B cell (primary cell): ENCODE measurements around the gene CPNE5. TPM values are rescaled to one million over a fixed set of nuclear protein-coding genes. Genes with fewer than 3 reads are reported as not detected.

Source experiments
- ATAC-seq: fragments of 200-7000 bp; cut with Tn5 transposase; one replicate; pipeline ENCODE4 v1.10.0; 2021; ENCODE audit warnings: low read depth, mild to moderate bottlenecking, moderate number of reproducible peaks, moderate library complexity
- CTCF ChIA-PET: fragments of 350-600 bp; sonication (Branson Sonifier 250); formaldehyde crosslinking; loops from one replicate; lab custom pipeline; 2021; ENCODE audit warnings: antibody characterized with exemption, inconsistent platforms; lab: Charles Lee
- POLR2A ChIA-PET: fragments of 350-600 bp; sonication (Branson Sonifier 250); formaldehyde crosslinking; loops from one replicate; lab custom pipeline; 2021; ENCODE audit warnings: antibody characterized with exemption; lab: Charles Lee
- DNase-seq: peaks from one replicate; pipeline ENCODE4 v3.0.0; 2013
- H2AFZ ChIP-seq: 2 replicates; pipeline ENCODE4 v1.6.1; 2012; ENCODE audit warnings: mild to moderate bottlenecking, low read depth, low read length; ENCODE audit not compliant: insufficient read depth, poor library complexity, severe bottlenecking
- H3K27ac ChIP-seq, 2 donors: 1 replicate in 1 of 2; 2 replicates in 1 of 2; pipeline ENCODE4 v1.5.1; 2012 to 2013; ENCODE audit warnings: low read length in 2 of 2, mild to moderate bottlenecking in 2 of 2, moderate library complexity in 1 of 2
- H3K27me3 ChIP-seq, 4 experiments: fragments of 200-600 bp in 1 of 4; sonication (generic) in 1 of 4; replicated peaks in 1 of 4; 1 replicate in 2 of 4; 2 replicates in 2 of 4; pipeline versions ENCODE4 v1.6.1 to v1.7.0; 2013 to 2016; ENCODE audit warnings: low read length in 3 of 4, mild to moderate bottlenecking in 2 of 4, mixed read lengths in 1 of 4, moderate library complexity in 1 of 4; ENCODE audit not compliant: insufficient read depth in 4 of 4, control insufficient read depth in 3 of 4; ENCODE audit errors: control extremely low read depth in 1 of 4
- H3K36me3 ChIP-seq, 2 experiments: replicated peaks in 1 of 2; 1 replicate in 1 of 2; 2 replicates in 1 of 2; pipeline versions ENCODE4 v1.6.1 to v1.7.1; 2013; ENCODE audit warnings: low read length in 1 of 2; ENCODE audit not compliant: insufficient read depth in 2 of 2, control insufficient read depth in 1 of 2; ENCODE audit errors: control extremely low read depth in 1 of 2, extremely low read depth in 1 of 2
- H3K4me1 ChIP-seq, 2 donors: fragments of 200-600 bp in 1 of 2; sonication (generic) in 1 of 2; 1 replicate in 1 of 2; 2 replicates in 1 of 2; pipeline versions ENCODE4 v1.5.1 to v1.6.1; 2013 to 2017; ENCODE audit warnings: low read length in 2 of 2; ENCODE audit not compliant: control insufficient read depth in 2 of 2, insufficient read depth in 2 of 2
- H3K4me2 ChIP-seq: replicated peaks from 2 replicates; pipeline ENCODE3; 2012; ENCODE audit warnings: mild to moderate bottlenecking, low read depth, low read length; ENCODE audit not compliant: poor library complexity, severe bottlenecking
- H3K4me3 ChIP-seq, 5 experiments: fragments of 200-600 bp in 1 of 5; sonication (generic) in 1 of 5; 1 replicate in 3 of 5; 2 replicates in 2 of 5; pipeline versions ENCODE4 v1.5.1 to v1.7.0; 2011 to 2016; ENCODE audit warnings: low read length in 4 of 5, mild to moderate bottlenecking in 4 of 5, low read depth in 2 of 5, control low read depth in 1 of 5, moderate library complexity in 1 of 5; ENCODE audit not compliant: insufficient read depth in 1 of 5; ENCODE audit errors: control extremely low read depth in 1 of 5, extremely low read depth in 1 of 5
- H3K79me2 ChIP-seq: fragments of 200-600 bp; sonication (generic); one replicate; pipeline ENCODE4 v1.6.0; 2016; ENCODE audit warnings: low read length; ENCODE audit not compliant: control insufficient read depth, insufficient read depth
- H3K9ac ChIP-seq: fragments of 200-600 bp; sonication (generic); 2 replicates; pipeline ENCODE4 v1.6.1; 2017; ENCODE audit warnings: mild to moderate bottlenecking, low read length, moderate library complexity
- H3K9me3 ChIP-seq, 3 donors: one replicate each; pipeline versions ENCODE4 v1.6.1 to v1.7.1; 2013; ENCODE audit warnings: low read length in 2 of 3; ENCODE audit not compliant: control insufficient read depth in 2 of 3, insufficient read depth in 1 of 3; ENCODE audit errors: control extremely low read depth in 1 of 3
- H4K20me1 ChIP-seq: 2 replicates; pipeline ENCODE4 v1.6.0; 2012; ENCODE audit warnings: mild to moderate bottlenecking, low read length; ENCODE audit not compliant: insufficient read depth, control insufficient read depth, poor library complexity, severe bottlenecking
- H3K27ac Mint-ChIP-seq: one replicate; pipeline ENCODE4 v1.8.0; 2021; ENCODE audit warnings: mixed read lengths
- H3K27me3 Mint-ChIP-seq: one replicate; pipeline ENCODE4 v1.8.0; 2021; ENCODE audit warnings: mixed read lengths
- H3K4me1 Mint-ChIP-seq: one replicate; pipeline ENCODE4 v1.8.0; 2021; ENCODE audit warnings: mixed read lengths
- H3K4me3 Mint-ChIP-seq: one replicate; pipeline ENCODE4 v1.8.0; 2021; ENCODE audit warnings: mixed read lengths
- H3K9me3 Mint-ChIP-seq: one replicate; pipeline ENCODE4 v1.8.0; 2022; ENCODE audit warnings: mixed read lengths; ENCODE audit not compliant: insufficient read depth
- EZH2 ChIP-seq: IDR thresholded peaks from 2 replicates; pipeline ENCODE4 v1.6.1; 2012; ENCODE audit warnings: borderline replicate concordance, low read depth, mild to moderate bottlenecking, moderate library complexity, low read length; ENCODE audit not compliant: insufficient read depth, poor library complexity, severe bottlenecking
- WGBS: methylation state at CpG from one replicate; pipeline ENCODE4 v1.1.5; 2013; ENCODE audit warnings: missing lambda C conversion rate; ENCODE audit not compliant: insufficient coverage; 5-methylcytosine and 5-hydroxymethylcytosine counted together
- intact Hi-C: fragments of 100-400 bp; cut with micrococcal nuclease; formaldehyde crosslinking; loops from one replicate; pipeline ENCODE4 v1.10.0; 2022
- polyA plus RNA-seq: library from polyadenylated mRNA; depleted of rRNA; stranded (reverse); fragments of >200 nt; gene quantifications from 2 replicates; pipeline ENCODE4 v1.2.3, GENCODE V29; 2012
- total RNA-seq, 2 donors: library from RNA; stranded (reverse); fragments of 120-200 nt in 1 of 2; gene quantifications; 1 replicate in 1 of 2; 2 replicates in 1 of 2; pipeline versions ENCODE4 v1.2.3 to v1.2.4, GENCODE V29; 2013 to 2022
- TF ChIP-seq, protein P1 (sequence below): fragments of 200-600 bp; IDR thresholded peaks from one replicate; pipeline ENCODE4 v1.8.0; 2022; ENCODE audit warnings: antibody characterized with exemption, mild to moderate bottlenecking

The CPNE5 gene
- total and polyA plus RNA-seq, 2 donors (not counting 1 experiment from before 2014, with no cell fraction given), result 49.8 to 357 TPM

DNA sequence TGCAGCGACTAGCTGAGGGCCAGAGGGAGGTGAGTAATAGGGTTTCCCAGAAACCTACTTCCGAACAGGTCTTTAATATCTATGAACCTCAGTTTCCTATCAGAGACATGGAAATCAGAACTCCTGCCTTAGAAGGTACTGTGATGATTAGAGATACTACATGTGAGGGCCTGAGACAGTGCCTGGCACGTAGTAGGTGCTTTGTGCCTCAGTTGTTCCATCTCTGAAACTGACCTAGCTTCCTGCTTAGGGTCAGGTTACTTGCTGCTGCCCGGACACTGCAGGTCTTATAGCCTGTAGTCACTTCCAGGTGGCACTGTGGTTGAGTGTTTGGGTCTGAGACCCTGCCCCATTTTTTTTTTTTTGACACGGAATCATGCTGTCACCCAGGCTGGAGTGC is 120.7 kb downstream of the CPNE5 start:
- Histone ChIP-seq H4K20me1 (no peaks in the 10 kb centered on the region), H3K4me2 (no peak overlapping the region), H3K79me2 (no peaks in the 10 kb centered on the region), H3K9ac (no peak overlapping the region), H3K9me3 (peaks cover 0 to 9% (median 0%) of the 10 kb centered on the region in 3 donors), H3K27me3 (no peaks in the 10 kb centered on the region), H3K27ac (no peak overlapping the region), H3K4me3 (no peak overlapping the region), H3K36me3 (no peaks in the 10 kb centered on the region), H3K4me1 (peaks cover 17 to 19% of the 10 kb centered on the region in 2 donors), H2AFZ (no peak overlapping the region)
- no peak overlapping the region for H3K4me3 Mint-ChIP-seq
- H3K9me3 Mint-ChIP-seq, result no peaks in the 10 kb centered on the region
- CTCF ChIA-PET, result interaction anchor here (0.7 to 11.6 kb wide), 3 partner anchors 36 to 481 kb away, joined by 3 to 88 read pairs (median 19); partner anchors contain the start of gene CDKN1A
- no peak overlapping the region for H3K27ac Mint-ChIP-seq
- WGBS, result 80% methylated on average over 3 of the region's 5 CpGs
- no peak for TF ChIP-seq EZH2
- TF ChIP-seq, protein P1, sequence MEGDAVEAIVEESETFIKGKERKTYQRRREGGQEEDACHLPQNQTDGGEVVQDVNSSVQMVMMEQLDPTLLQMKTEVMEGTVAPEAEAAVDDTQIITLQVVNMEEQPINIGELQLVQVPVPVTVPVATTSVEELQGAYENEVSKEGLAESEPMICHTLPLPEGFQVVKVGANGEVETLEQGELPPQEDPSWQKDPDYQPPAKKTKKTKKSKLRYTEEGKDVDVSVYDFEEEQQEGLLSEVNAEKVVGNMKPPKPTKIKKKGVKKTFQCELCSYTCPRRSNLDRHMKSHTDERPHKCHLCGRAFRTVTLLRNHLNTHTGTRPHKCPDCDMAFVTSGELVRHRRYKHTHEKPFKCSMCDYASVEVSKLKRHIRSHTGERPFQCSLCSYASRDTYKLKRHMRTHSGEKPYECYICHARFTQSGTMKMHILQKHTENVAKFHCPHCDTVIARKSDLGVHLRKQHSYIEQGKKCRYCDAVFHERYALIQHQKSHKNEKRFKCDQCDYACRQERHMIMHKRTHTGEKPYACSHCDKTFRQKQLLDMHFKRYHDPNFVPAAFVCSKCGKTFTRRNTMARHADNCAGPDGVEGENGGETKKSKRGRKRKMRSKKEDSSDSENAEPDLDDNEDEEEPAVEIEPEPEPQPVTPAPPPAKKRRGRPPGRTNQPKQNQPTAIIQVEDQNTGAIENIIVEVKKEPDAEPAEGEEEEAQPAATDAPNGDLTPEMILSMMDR, result no peak
- intact Hi-C loops, result no loop called here
- no peaks in the 10 kb centered on the region for H3K27me3 Mint-ChIP-seq
- POLR2A ChIA-PET, result interaction anchor here (0.8 kb wide), 1 partner anchor 37 kb away, joined by 4 read pairs; no protein-coding TSS in a partner anchor
- peaks cover 17% of the 10 kb centered on the region for H3K4me1 Mint-ChIP-seq
- ATAC-seq (no peak), DNase-seq (no peak)

DNA sequence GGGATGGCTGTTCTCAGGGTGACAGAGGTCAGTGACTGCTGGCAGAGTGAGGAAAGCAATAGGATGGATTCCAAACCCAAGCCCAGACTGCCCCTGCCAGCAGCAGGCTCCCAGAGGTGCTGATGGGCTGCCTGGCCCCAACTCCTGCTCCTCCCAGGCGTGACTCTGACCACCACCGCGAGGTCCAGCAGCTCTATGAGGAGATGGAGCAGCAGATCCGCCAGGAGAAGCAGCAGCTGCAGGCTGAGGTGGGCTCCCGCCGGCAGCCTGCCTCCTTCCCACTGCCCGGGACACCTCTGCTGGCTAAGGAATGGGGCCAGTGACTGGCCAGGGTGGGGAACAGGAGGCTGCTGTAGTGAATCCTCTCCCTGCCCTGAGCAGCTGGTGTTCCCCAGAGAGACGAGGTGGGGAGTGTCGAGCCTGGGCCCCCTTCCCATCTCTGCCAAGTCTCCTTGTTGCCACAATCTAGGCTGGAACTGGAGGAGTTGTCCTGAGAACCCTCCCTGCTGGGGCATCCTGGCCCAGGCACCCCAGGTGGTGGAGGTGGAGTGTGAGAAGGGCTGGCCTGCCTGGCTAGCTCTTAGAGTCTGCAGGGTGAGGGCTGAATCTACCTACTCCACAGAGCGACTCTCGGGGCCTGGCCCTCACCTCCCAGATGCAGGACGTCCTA is 121.2 kb downstream of the CPNE5 start:
- Mint-ChIP-seq H3K27me3 (no peaks in the 10 kb centered on the region), H3K4me3 (no peak overlapping the region), H3K27ac (no peak overlapping the region), H3K4me1 (peaks cover 17% of the 10 kb centered on the region), H3K9me3 (no peaks in the 10 kb centered on the region)
- ChIA-PET POLR2A (no interaction called here), CTCF (interaction anchor here (0.7 to 11.6 kb wide), 3 partner anchors 35 to 480 kb away, joined by 3 to 88 read pairs (median 19); partner anchors contain the start of gene CDKN1A)
- WGBS, result 89% methylated on average over 9 of the region's 12 CpGs
- no peak overlapping the region for H3K4me2 ChIP-seq
- H3K79me2 ChIP-seq, result no peaks in the 10 kb centered on the region
- no peak for ATAC-seq
- TF ChIP-seq EZH2, result no peak
- TF ChIP-seq, protein P1, result no peak
- H3K9ac ChIP-seq, result no peak overlapping the region
- H2AFZ ChIP-seq, result no peak overlapping the region
- peaks cover 0 to 9% (median 0%) of the 10 kb centered on the region in 3 donors for H3K9me3 ChIP-seq
- no peak overlapping the region for H3K27ac ChIP-seq
- peaks cover 17 to 19% of the 10 kb centered on the region in 2 donors for H3K4me1 ChIP-seq
- no peak overlapping the region for H3K4me3 ChIP-seq
- H3K27me3 ChIP-seq, result no peaks in the 10 kb centered on the region
- no peak for DNase-seq
- H4K20me1 ChIP-seq, result no peaks in the 10 kb centered on the region
- intact Hi-C loops, result no loop called here
- no peaks in the 10 kb centered on the region for H3K36me3 ChIP-seq
